ENCODE data around the gene GNAI2.

DNA sequence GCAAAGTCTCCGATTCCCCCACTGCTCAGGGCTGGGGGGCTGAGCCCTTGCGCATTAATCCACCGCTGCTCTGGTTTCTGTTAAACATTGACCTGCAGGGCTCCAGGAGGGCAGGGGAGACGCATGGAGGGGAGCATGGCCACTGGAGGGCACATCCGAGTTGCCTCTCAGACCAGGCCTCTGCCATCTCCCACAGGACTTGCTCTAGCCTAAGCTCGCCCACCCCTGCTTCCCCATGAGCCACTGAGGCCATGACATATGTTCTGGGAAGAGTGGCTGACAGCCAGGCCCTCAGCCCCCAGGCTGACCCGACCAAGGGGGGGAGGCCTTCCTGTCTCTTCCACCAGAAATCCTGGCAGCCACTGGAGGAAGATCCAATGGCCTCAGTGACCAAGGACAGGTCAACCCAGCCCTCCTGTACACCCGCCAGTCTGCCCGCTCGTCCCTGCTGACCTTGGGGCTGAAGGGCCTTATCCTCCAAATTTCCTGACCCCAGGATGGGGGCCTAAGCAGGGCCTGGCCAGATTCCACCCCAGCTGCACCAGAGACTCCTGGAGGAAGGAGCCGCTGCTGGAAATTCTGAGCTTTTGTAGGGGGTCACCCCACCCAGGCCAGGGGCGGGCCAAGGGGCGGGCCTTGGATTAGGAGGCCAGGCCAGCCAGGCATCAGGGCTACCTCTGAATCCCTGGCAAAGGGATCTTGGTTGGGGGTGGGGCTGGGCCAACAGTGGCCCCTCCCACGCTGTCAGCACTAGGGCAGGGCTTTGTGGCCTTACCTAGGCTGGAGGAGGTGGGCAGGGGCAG, 67.2 kb downstream of the GNAI2 start, which contains the start of gene HYAL1:
- TF ChIP-seq, protein P1, sequence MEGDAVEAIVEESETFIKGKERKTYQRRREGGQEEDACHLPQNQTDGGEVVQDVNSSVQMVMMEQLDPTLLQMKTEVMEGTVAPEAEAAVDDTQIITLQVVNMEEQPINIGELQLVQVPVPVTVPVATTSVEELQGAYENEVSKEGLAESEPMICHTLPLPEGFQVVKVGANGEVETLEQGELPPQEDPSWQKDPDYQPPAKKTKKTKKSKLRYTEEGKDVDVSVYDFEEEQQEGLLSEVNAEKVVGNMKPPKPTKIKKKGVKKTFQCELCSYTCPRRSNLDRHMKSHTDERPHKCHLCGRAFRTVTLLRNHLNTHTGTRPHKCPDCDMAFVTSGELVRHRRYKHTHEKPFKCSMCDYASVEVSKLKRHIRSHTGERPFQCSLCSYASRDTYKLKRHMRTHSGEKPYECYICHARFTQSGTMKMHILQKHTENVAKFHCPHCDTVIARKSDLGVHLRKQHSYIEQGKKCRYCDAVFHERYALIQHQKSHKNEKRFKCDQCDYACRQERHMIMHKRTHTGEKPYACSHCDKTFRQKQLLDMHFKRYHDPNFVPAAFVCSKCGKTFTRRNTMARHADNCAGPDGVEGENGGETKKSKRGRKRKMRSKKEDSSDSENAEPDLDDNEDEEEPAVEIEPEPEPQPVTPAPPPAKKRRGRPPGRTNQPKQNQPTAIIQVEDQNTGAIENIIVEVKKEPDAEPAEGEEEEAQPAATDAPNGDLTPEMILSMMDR (IDR thresholded peaks at IDR 0.05) = peak in 2 of 4 experiments; percentile 13 to 16
- TF ChIP-seq POLR2A (IDR thresholded peaks at IDR 0.05) = no peak
